ENCODE data around the gene PTH2R. TPM values are rescaled to one million over a fixed set of nuclear protein-coding genes. Genes with fewer than 3 reads are reported as not detected.
"Not testable (repeated sequence)": the region's sequence is repeated elsewhere in the genome, so short reads cannot be mapped to it uniquely, and the experiment has no call there.

PTH2R gene
- total and polyA plus RNA-seq, 2 experiments from 2014 or later = not detected

DNA sequence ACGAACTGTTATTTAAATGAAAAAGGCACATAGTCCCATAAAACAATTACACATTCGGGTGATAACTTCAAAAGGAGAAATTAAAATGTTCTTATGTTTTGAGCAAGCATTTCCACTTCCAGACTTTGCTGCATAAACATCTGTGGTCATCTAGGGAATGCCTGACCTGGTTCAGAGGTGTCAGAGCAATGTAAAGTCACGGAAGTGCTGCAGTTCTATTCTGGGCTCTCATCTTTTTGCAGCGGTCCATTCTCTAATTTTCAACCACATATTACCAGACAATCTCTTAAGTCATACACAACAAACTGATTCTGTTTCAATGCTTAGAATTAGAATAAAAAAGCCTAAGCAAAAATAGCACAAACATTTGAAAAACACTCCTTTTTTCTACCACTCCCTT is 22.0 kb upstream of the PTH2R start:
- TF ChIP-seq EZH2 (IDR thresholded peaks at IDR 0.05; ENCODE audit: insufficient read depth, poor library complexity, severe bottlenecking) (no peak), EZH2phosphoT487 (IDR thresholded peaks at IDR 0.05; ENCODE audit: insufficient read depth, low read depth) (no peak)
- H3K79me2 ChIP-seq (ENCODE audit: insufficient read depth) = no peaks in the 10 kb centered on the region
- 58 to 59% methylated on average over 4 of the region's 4 CpGs for WGBS, 2 experiments (ENCODE audit: low coverage in 1 of 2, low lambda C conversion rate in 2 of 2, missing lambda C conversion rate in 2 of 2)
- H4K20me1 ChIP-seq (ENCODE audit: insufficient read depth) = no peaks in the 10 kb centered on the region
- no peak overlapping the region for H3K4me3 ChIP-seq
- H3K9ac ChIP-seq = no peak overlapping the region
- in situ Hi-C loops (cut with MboI) = loop anchor here (25.0 kb wide), 1 partner anchor 1803 kb away; no protein-coding TSS in a partner anchor
- H3K9me2 ChIP-seq (ENCODE audit: insufficient read depth) = no peaks in the 10 kb centered on the region
- no peak overlapping the region for H3K4me2 ChIP-seq (ENCODE audit: unreplicated experiment)
- no peak overlapping the region for H3K27ac ChIP-seq
- no peaks in the 10 kb centered on the region for H3F3A ChIP-seq (ENCODE audit: insufficient read depth)
- H3K9me3 ChIP-seq (ENCODE audit: low read depth) = no peaks in the 10 kb centered on the region
- no peaks in the 10 kb centered on the region for H3K36me3 ChIP-seq (ENCODE audit: low read depth)
- no peak overlapping the region for H2AFZ ChIP-seq
- DNase-seq = no peak
- H3K4me1 ChIP-seq (ENCODE audit: insufficient read depth) = no peaks in the 10 kb centered on the region
- peaks cover 49% of the 10 kb centered on the region for H3K27me3 ChIP-seq (replicated peaks; ENCODE audit: insufficient read depth)

- Histone ChIP-seq H3K27me3 (replicated peaks; ENCODE audit: insufficient read depth) (peaks cover 37% of the 10 kb centered on the region), H3K79me2 (ENCODE audit: insufficient read depth) (no peaks in the 10 kb centered on the region), H3K9me3 (ENCODE audit: low read depth) (no peaks in the 10 kb centered on the region), H3K9me2 (ENCODE audit: insufficient read depth) (no peaks in the 10 kb centered on the region), H4K20me1 (ENCODE audit: insufficient read depth) (no peaks in the 10 kb centered on the region), H3K36me3 (ENCODE audit: low read depth) (no peaks in the 10 kb centered on the region), H3K9ac (no peak overlapping the region), H3K4me2 (ENCODE audit: unreplicated experiment) (no peak overlapping the region), H3K4me1 (ENCODE audit: insufficient read depth) (no peaks in the 10 kb centered on the region), H3F3A (ENCODE audit: insufficient read depth) (no peaks in the 10 kb centered on the region), H2AFZ (no peak overlapping the region), H3K27ac (no peak overlapping the region), H3K4me3 (no peak overlapping the region)
- DNase-seq = no peak
- in situ Hi-C loops (cut with MboI) = loop anchor here (25.0 kb wide), 1 partner anchor 1801 kb away; no protein-coding TSS in a partner anchor
- TF ChIP-seq EZH2phosphoT487 (IDR thresholded peaks at IDR 0.05; ENCODE audit: insufficient read depth, low read depth) = no peak
- no peak for TF ChIP-seq EZH2 (IDR thresholded peaks at IDR 0.05; ENCODE audit: insufficient read depth, poor library complexity, severe bottlenecking)
- 8 to 11% methylated on average over 2 of the region's 2 CpGs for WGBS, 2 experiments (ENCODE audit: low coverage in 1 of 2, low lambda C conversion rate in 2 of 2, missing lambda C conversion rate in 2 of 2)
Measured at GRCh38 chr2:208386541-208386940, 20.1 kb upstream of the PTH2R start.

DNA sequence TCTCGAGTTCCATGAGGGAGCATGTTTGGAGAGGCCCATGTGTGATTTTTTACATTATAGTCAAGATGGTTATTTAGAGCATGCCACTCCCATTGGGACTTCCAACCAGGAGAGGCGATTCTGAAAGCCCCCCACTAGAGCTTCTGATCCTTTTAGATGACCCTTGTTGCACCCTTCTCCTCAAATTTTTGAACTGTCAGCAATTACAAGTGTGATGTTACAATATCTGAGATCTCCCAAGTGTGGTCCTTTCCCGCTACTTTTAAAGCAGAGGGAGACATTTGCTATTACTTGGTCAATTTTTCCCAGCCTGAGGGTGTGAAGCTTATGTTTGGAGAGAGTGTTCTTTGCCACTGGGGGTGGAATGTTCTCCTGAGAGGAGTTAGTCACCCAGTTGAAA is 16.7 kb upstream of the PTH2R start:
- Histone ChIP-seq H3K79me2 (ENCODE audit: insufficient read depth) (no peaks in the 10 kb centered on the region), H3K36me3 (ENCODE audit: low read depth) (no peaks in the 10 kb centered on the region), H4K20me1 (ENCODE audit: insufficient read depth) (no peaks in the 10 kb centered on the region), H3K4me1 (ENCODE audit: insufficient read depth) (no peaks in the 10 kb centered on the region), H3K27ac (no peak overlapping the region), H3K9me3 (ENCODE audit: low read depth) (no peaks in the 10 kb centered on the region), H3K9ac (no peak overlapping the region), H3K9me2 (ENCODE audit: insufficient read depth) (no peaks in the 10 kb centered on the region), H3K4me2 (ENCODE audit: unreplicated experiment) (no peak overlapping the region), H2AFZ (no peak overlapping the region), H3K27me3 (replicated peaks; ENCODE audit: insufficient read depth) (peaks cover 16% of the 10 kb centered on the region), H3K4me3 (no peak overlapping the region), H3F3A (ENCODE audit: insufficient read depth) (no peaks in the 10 kb centered on the region)
- WGBS, 2 experiments (ENCODE audit: low coverage in 1 of 2, low lambda C conversion rate in 2 of 2, missing lambda C conversion rate in 2 of 2) = 47 to 53% methylated on average over 3 of the region's 3 CpGs
- no peak for DNase-seq
- in situ Hi-C loops (cut with MboI) = loop anchor here (10.0 to 25.0 kb wide), 2 partner anchors 1165 to 1797 kb away; no protein-coding TSS in a partner anchor
- no peak for TF ChIP-seq EZH2 (IDR thresholded peaks at IDR 0.05; ENCODE audit: insufficient read depth, poor library complexity, severe bottlenecking)
- TF ChIP-seq EZH2phosphoT487 (IDR thresholded peaks at IDR 0.05; ENCODE audit: insufficient read depth, low read depth) = no peak

- 36 to 37% methylated on average over 3 of the region's 3 CpGs for WGBS, 2 experiments (ENCODE audit: low coverage in 1 of 2, low lambda C conversion rate in 2 of 2, missing lambda C conversion rate in 2 of 2)
- H3K4me1 ChIP-seq (ENCODE audit: insufficient read depth) = no peaks in the 10 kb centered on the region
- no peak overlapping the region for H3K4me2 ChIP-seq (ENCODE audit: unreplicated experiment)
- in situ Hi-C loops (cut with MboI) = loop anchor here (10.0 to 25.0 kb wide), 2 partner anchors 1163 to 1795 kb away; no protein-coding TSS in a partner anchor
- H3K9me3 ChIP-seq (ENCODE audit: low read depth) = no peaks in the 10 kb centered on the region
- TF ChIP-seq EZH2phosphoT487 (IDR thresholded peaks at IDR 0.05; ENCODE audit: insufficient read depth, low read depth) (no peak), EZH2 (IDR thresholded peaks at IDR 0.05; ENCODE audit: insufficient read depth, poor library complexity, severe bottlenecking) (no peak)
- H3K4me3 ChIP-seq = no peak overlapping the region
- no peak overlapping the region for H3K27ac ChIP-seq
- H3K9me2 ChIP-seq (ENCODE audit: insufficient read depth) = no peaks in the 10 kb centered on the region
- peaks cover 4% of the 10 kb centered on the region for H3K27me3 ChIP-seq (replicated peaks; ENCODE audit: insufficient read depth)
- peak; percentile 34 for DNase-seq
- H3K36me3 ChIP-seq (ENCODE audit: low read depth) = no peaks in the 10 kb centered on the region
- no peak overlapping the region for H3K9ac ChIP-seq
- no peaks in the 10 kb centered on the region for H3K79me2 ChIP-seq (ENCODE audit: insufficient read depth)
- no peaks in the 10 kb centered on the region for H4K20me1 ChIP-seq (ENCODE audit: insufficient read depth)
- no peak overlapping the region for H2AFZ ChIP-seq
- no peaks in the 10 kb centered on the region for H3F3A ChIP-seq (ENCODE audit: insufficient read depth)
Measured at GRCh38 chr2:208392300-208392699, 14.3 kb upstream of the PTH2R start.

GRCh38 chr2:208396796-208397195 is 9.8 kb upstream of the PTH2R start:
- WGBS, 2 experiments (ENCODE audit: low coverage in 1 of 2, low lambda C conversion rate in 2 of 2, missing lambda C conversion rate in 2 of 2) = 48 to 55% methylated on average over 4 of the region's 4 CpGs
- H4K20me1 ChIP-seq (ENCODE audit: insufficient read depth); H3K27ac ChIP-seq; H3K4me1 ChIP-seq (ENCODE audit: insufficient read depth); H3K9me3 ChIP-seq (ENCODE audit: low read depth); H3K36me3 ChIP-seq (ENCODE audit: low read depth); DNase-seq; H2AFZ ChIP-seq; H3K4me3 ChIP-seq; H3K9me2 ChIP-seq (ENCODE audit: insufficient read depth); H3F3A ChIP-seq (ENCODE audit: insufficient read depth); H3K79me2 ChIP-seq (ENCODE audit: insufficient read depth); H3K4me2 ChIP-seq (ENCODE audit: unreplicated experiment); H3K9ac ChIP-seq: not testable (repeated sequence)
- in situ Hi-C loops (cut with MboI) = loop anchor here (10.0 to 25.0 kb wide), 2 partner anchors 1158 to 1791 kb away; no protein-coding TSS in a partner anchor
- H3K27me3 ChIP-seq (replicated peaks; ENCODE audit: insufficient read depth) = peaks cover 16% of the 10 kb centered on the region
